ENCODE data around the gene VSTM2L.

DNA sequence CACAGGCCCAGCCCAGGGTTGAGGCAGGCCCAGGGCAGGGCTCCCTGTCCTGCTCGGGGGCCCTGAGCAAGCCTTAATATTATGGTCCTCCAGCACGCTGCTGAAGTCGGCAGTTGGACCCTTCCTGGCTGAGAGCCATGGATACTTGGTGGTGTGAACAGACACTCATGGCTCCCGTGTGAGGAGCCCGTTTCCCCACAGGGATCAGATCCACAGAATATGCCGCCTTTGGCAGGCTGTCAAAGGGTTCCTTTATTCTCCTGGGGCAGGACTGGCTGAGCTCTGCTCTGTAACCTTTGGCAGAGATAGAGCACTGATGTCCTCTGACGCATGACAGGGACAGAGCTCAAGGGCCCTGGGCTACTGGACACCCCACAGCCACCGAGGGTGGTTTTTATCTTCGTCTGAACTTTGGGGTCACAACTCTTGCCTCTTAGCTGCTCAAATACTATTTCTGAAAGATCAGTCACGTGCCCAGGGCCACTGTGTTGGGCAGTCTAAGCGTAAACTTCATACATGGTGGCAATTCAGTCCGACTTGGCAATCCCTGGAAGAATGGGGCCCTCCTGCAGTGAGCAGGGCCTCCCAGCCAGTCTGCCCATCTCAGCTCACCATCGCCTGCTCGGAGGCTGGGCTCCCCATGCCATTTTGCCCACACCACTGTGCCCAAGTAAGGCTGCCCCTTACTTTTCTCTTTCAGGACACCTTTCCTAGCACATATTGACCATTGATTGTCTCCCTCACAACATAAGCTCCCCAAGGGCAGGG, 81.3 kb downstream of the VSTM2L start:
- TF ChIP-seq, protein P1, sequence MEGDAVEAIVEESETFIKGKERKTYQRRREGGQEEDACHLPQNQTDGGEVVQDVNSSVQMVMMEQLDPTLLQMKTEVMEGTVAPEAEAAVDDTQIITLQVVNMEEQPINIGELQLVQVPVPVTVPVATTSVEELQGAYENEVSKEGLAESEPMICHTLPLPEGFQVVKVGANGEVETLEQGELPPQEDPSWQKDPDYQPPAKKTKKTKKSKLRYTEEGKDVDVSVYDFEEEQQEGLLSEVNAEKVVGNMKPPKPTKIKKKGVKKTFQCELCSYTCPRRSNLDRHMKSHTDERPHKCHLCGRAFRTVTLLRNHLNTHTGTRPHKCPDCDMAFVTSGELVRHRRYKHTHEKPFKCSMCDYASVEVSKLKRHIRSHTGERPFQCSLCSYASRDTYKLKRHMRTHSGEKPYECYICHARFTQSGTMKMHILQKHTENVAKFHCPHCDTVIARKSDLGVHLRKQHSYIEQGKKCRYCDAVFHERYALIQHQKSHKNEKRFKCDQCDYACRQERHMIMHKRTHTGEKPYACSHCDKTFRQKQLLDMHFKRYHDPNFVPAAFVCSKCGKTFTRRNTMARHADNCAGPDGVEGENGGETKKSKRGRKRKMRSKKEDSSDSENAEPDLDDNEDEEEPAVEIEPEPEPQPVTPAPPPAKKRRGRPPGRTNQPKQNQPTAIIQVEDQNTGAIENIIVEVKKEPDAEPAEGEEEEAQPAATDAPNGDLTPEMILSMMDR (IDR thresholded peaks at IDR 0.05), result no peak
- TF ChIP-seq POLR2A (IDR thresholded peaks at IDR 0.05), result no peak

All from body of pancreas (tissue), 4 donors.